IPS-20b (cell line): ENCODE data around the gene KCNJ2.

Source experiments
- H3K27ac ChIP-seq: one replicate; pipeline ENCODE4 v1.5.1; 2013; ENCODE audit warnings: low read length
- H3K27me3 ChIP-seq: 2 replicates; pipeline ENCODE4 v1.6.1; 2013; ENCODE audit warnings: mild to moderate bottlenecking, low read length, inconsistent platforms; ENCODE audit not compliant: insufficient read depth
- H3K36me3 ChIP-seq: 2 replicates; pipeline ENCODE4 v1.6.1; 2013; ENCODE audit warnings: low read depth, mild to moderate bottlenecking, inconsistent platforms, low read length, moderate library complexity; ENCODE audit not compliant: insufficient read depth
- H3K4me1 ChIP-seq: 2 replicates; pipeline ENCODE4 v1.6.1; 2013; ENCODE audit warnings: mild to moderate bottlenecking, control low read depth, inconsistent platforms, low read length, moderate library complexity; ENCODE audit not compliant: insufficient read depth
- H3K4me3 ChIP-seq: 2 replicates; pipeline ENCODE4 v1.5.1; 2013; ENCODE audit warnings: mild to moderate bottlenecking, low read length, inconsistent platforms
- H3K9ac ChIP-seq: 2 replicates; pipeline ENCODE4 v1.6.1; 2013; ENCODE audit warnings: low read depth, mild to moderate bottlenecking, inconsistent platforms, low read length, moderate library complexity
- H3K9me3 ChIP-seq: 2 replicates; pipeline ENCODE4 v1.6.1; 2013; ENCODE audit warnings: mild to moderate bottlenecking, low read depth, low read length, inconsistent platforms; ENCODE audit not compliant: insufficient read depth

KCNJ2 gene

DNA sequence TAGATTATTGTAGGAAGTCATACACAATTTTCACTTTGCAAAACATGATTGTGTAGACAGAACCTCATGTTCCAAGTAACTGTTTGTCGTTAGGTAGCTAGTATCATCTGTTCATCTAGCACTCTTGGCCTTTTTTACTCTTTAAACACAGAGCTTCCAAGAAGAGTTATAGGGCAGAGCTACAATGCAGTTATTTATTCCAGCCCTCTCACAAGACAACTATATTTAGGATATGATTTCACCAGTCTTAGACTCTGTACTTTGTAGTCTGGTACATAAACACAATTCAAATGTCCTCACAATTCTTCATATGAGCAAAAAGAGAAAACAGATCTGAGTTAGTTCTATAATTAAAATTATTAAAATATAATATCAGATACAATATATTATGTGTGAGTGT is 37.9 kb downstream of the KCNJ2 start:
- H3K9me3 ChIP-seq, result no peaks in the 10 kb centered on the region
- H3K27me3 ChIP-seq, result no peaks in the 10 kb centered on the region
- no peak overlapping the region for H3K4me3 ChIP-seq
- peaks cover 8% of the 10 kb centered on the region; the same call in 1 of the 2 replicates for H3K4me1 ChIP-seq
- no peak overlapping the region for H3K9ac ChIP-seq
- no peak overlapping the region for H3K27ac ChIP-seq
- no peaks in the 10 kb centered on the region for H3K36me3 ChIP-seq

DNA sequence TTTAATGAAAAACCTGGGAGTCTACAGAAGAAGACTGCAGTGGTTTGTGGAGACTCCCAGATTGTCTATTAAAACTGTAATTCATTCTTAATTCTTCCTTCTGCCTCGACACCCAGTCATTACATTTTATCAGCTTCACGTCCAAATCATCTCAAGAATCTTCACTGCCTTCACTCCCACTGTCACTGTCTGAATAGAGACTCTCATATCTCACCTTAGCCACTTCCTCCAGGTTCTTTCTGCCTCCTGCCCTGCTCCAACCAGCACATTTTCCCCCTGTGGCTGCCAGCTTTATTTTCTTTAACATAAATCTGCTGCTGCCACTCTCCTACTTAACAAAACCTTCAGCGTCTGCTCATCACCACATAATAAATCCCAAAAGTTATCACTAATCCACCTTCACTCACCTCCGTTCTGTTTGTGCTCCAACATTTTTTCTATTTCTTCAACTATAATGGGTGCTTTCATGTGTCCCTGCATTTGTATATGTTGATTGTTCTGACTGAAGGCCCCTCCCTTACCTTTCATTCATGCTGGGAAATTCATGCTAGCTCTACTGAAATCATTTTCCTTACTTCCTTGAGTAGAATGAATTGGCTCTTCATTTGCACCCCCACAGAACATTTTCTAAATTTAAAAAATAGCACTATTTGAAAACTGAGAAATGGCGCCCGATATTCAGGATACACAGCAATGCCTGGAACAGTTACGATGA is 38.9 kb downstream of the KCNJ2 start:
- H3K36me3 ChIP-seq, result no peaks in the 10 kb centered on the region
- H3K27me3 ChIP-seq, result no peaks in the 10 kb centered on the region
- peaks cover 8% of the 10 kb centered on the region; the same call in 1 of the 2 replicates for H3K4me1 ChIP-seq
- no peak overlapping the region for H3K9ac ChIP-seq
- 0 out of 2 replicates have a peak, but pooled peaks cover 1% of the 10 kb centered on the region for H3K9me3 ChIP-seq
- no peak overlapping the region for H3K4me3 ChIP-seq
- H3K27ac ChIP-seq, result no peak overlapping the region

DNA sequence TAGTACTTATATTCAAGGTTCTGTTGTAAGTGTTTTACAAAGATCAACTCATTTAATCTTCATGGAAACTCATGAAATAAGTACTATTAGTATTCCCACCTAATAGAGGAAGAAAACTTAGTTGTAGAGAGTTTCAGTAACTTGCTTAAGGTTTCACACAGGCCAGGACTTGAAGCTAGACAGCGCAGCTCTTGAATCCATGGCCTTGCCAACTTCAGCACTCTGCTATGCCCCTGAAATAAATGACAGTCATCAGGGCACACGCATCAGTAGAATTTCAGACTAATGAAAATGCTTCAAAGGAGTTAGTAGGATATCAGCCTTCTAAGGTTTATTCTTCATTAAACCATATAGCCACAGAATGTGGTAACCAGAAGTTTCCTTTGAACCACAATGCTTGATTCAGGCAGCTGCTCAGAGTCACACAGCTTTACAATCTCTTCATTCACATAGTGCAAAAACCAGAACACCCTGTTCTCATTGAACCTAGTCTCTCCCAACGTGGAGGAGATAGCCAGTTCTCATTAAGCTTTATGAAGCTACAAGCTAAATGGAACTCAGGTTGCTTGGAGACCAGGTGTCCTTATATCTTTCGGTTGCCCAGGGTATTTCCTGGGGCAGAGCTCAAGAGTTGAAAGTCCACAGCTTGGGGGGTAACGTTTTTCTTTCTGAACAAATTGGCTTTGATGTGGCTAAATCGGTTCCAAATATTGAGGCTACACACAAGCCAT is 39.7 kb downstream of the KCNJ2 start:
- H3K27ac ChIP-seq, result no peak overlapping the region
- H3K4me3 ChIP-seq, result no peak overlapping the region
- no peak overlapping the region for H3K9ac ChIP-seq
- H3K9me3 ChIP-seq, result peaks cover 9% of the 10 kb centered on the region; the same call in 1 of the 2 replicates
- H3K4me1 ChIP-seq, result peaks cover 8% of the 10 kb centered on the region; the same call in 1 of the 2 replicates
- H3K36me3 ChIP-seq, result no peaks in the 10 kb centered on the region
- H3K27me3 ChIP-seq, result no peaks in the 10 kb centered on the region

GRCh38 chr17:70215656-70216055 is 46.3 kb downstream of the KCNJ2 start:
- H3K27me3 ChIP-seq, result no peaks in the 10 kb centered on the region
- H3K9me3 ChIP-seq, result peaks cover 9% of the 10 kb centered on the region
- H3K4me3 ChIP-seq, result no peak overlapping the region
- H3K9ac ChIP-seq, result no peak overlapping the region
- H3K4me1 ChIP-seq, result peaks cover 6% of the 10 kb centered on the region; the same call in 1 of the 2 replicates
- no peak overlapping the region for H3K27ac ChIP-seq
- H3K36me3 ChIP-seq, result no peaks in the 10 kb centered on the region

DNA sequence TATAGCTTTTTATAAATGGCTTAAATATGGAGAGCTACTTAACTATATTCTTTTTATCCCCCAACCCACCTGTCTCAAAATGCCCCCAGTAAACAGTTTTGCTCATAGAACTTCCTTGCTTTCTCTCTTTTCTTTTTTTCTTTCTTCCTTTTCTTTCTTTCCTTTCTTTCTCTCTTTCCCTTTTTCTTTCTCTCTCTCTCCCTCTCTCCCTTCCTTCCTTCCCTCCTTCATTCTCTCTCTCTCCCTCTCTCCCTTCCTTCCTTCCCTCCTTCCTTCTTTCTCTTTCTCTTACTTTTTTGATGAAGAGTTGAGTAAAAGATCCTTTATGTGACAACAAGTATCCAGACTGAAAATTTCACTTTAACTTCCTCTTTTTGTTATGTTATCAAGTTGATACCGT is 48.2 kb downstream of the KCNJ2 start:
- Histone ChIP-seq H3K9me3 (peaks cover 9% of the 10 kb centered on the region), H3K36me3 (no peaks in the 10 kb centered on the region), H3K9ac (no peak overlapping the region), H3K27me3 (no peaks in the 10 kb centered on the region), H3K27ac (no peak overlapping the region), H3K4me3 (no peak overlapping the region), H3K4me1 (peaks cover 6% of the 10 kb centered on the region; the same call in 1 of the 2 replicates)

DNA sequence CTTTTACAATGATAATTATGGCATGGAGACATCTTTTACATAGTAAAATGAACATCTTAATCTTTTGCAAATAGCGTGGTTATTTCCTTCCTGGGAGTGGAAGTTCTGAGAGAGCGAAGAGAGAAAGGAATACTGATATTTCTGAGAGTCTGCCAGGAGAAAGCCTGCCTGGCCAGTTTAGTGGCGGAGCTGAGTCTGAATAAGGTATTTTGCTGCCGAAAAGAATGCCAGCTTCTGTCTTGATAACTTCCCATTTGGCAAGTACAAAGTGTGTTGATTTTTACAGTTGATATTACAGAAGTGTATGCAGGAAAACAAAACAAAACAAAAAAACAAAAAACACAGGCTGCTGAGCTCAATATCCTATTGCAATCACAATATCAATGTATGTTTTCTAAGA is 55.9 kb downstream of the KCNJ2 start:
- H3K4me3 ChIP-seq, result no peak overlapping the region
- H3K9ac ChIP-seq, result no peak overlapping the region
- no peaks in the 10 kb centered on the region for H3K4me1 ChIP-seq
- H3K9me3 ChIP-seq, result no peaks in the 10 kb centered on the region
- H3K27ac ChIP-seq, result no peak overlapping the region
- no peaks in the 10 kb centered on the region for H3K27me3 ChIP-seq
- H3K36me3 ChIP-seq, result no peaks in the 10 kb centered on the region
